Measurements from ENCODE around the gene SLC1A4. TPM values are rescaled to one million over a fixed set of nuclear protein-coding genes. Genes with fewer than 3 reads are reported as not detected.

The SLC1A4 gene
- total RNA-seq, 6 experiments from 2014 or later: 7.2 to 21.7 (median 12.4) TPM

DNA sequence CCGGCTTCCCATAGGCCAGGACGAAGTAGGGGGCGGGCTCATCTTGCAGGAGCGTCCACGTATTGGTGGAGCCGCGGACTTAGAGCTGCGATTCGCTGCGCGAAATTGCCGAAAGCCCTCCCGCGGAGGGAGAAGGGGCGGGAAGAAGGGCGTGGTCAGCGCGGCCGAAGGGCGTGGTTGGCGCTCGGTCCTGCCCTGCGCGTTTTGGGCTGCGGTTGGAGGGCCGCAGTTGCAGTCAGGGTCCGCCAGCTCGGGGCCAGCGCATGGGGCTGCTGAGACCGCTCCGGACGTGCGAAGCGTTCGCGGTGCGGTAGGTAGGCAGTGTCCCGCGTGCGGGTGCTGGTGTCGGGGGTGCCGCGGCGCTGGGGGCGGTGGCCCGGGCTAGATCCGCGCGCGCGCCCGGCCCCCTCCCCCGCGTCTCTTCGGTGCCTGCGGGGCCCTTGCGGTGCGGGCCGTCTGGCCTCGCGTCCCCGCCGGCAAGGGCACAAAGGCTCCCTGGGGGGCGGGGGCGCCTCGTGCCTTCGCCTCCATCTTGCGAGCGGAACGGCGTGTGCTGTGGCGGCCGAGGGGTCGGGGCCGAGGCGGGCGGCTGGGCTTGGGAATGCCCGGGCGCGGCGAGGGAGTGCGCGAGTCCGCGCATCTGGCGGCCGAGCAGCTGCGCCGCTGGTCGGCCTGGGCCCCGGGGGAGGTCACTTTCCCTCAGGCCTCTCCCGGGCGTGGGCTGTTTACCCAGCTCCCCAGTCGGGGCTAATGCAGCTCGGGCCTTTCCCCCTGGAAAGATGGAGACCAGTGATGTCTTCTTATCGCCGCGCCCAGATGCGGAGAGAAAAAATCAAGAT lies 67.2 kb downstream of the SLC1A4 start, which contains the start of gene CEP68:
CEP68 (plus strand) TSS at position 202 of the 839 bp plus-strand sequence. CDS start 13,029 bp downstream, outside the sequence.
- no peaks in the 10 kb centered on the region for H3K9me3 ChIP-seq
- H3K4me1 ChIP-seq: peaks cover 0 to 14% (median 4%) of the 10 kb centered on the region in 4 donors
- DNase-seq (peak; percentile 98), ATAC-seq (peak; percentile 95 to 99 (median 98))
- H3K27ac ChIP-seq: peak within 1 kb of the TSS; percentile 34 to 78 (median 73)
- peak; percentile 86 for TF ChIP-seq POLR2A (IDR thresholded peaks at IDR 0.05)
- no peak for TF ChIP-seq CTCF (IDR thresholded peaks at IDR 0.05)
- H3K27me3 ChIP-seq: no peaks in the 10 kb centered on the region
- H3K4me3 ChIP-seq: peak within 1 kb of the TSS; percentile 74 to 88 (median 78)
- H3K36me3 ChIP-seq: no peaks in the 10 kb centered on the region
- intact Hi-C loops (cut with DNase I): no loop called here
- 0% methylated on average over 8 of the region's 99 CpGs for WGBS (ENCODE audit: insufficient coverage, low coverage, low lambda C conversion rate, missing lambda C conversion rate)

- 10% methylated on average over 5 of the region's 5 CpGs for WGBS (ENCODE audit: insufficient coverage, low coverage, low lambda C conversion rate, missing lambda C conversion rate)
- H3K9me3 ChIP-seq: no peaks in the 10 kb centered on the region
- H3K27me3 ChIP-seq: no peaks in the 10 kb centered on the region
- peak overlapping the region; percentile 74 to 88 (median 78) for H3K4me3 ChIP-seq
- H3K36me3 ChIP-seq: no peaks in the 10 kb centered on the region
- peak overlapping the region in 2 of 3 donors; percentile 73 to 78 for H3K27ac ChIP-seq
- no peak for DNase-seq
- H3K4me1 ChIP-seq: peaks cover 0 to 14% (median 4%) of the 10 kb centered on the region in 4 donors
- ATAC-seq: no peak
- intact Hi-C loops (cut with DNase I): no loop called here
- no peak for TF ChIP-seq POLR2A (IDR thresholded peaks at IDR 0.05)
- no peak for TF ChIP-seq CTCF (IDR thresholded peaks at IDR 0.05)
Observed at GRCh38 chr2:65057054-65057375, 67.8 kb downstream of the SLC1A4 start.

GRCh38 chr2:65057391-65058052 lies 68.3 kb downstream of the SLC1A4 start:
- DNase-seq (no peak), ATAC-seq (peak in 1 of 4 donors; percentile 2)
- no peaks in the 10 kb centered on the region for H3K9me3 ChIP-seq
- no peaks in the 10 kb centered on the region for H3K27me3 ChIP-seq
- peak overlapping the region in 2 of 3 donors; percentile 78 to 88 for H3K4me3 ChIP-seq
- H3K27ac ChIP-seq: peak overlapping the region in 1 of 3 donors; percentile 78
- H3K36me3 ChIP-seq: no peaks in the 10 kb centered on the region
- TF ChIP-seq CTCF (IDR thresholded peaks at IDR 0.05) (no peak), POLR2A (IDR thresholded peaks at IDR 0.05) (no peak)
- intact Hi-C loops (cut with DNase I): no loop called here
- 52% methylated on average over 6 of the region's 6 CpGs for WGBS (ENCODE audit: insufficient coverage, low coverage, low lambda C conversion rate, missing lambda C conversion rate)
- H3K4me1 ChIP-seq: peaks cover 0 to 14% (median 4%) of the 10 kb centered on the region in 4 donors

DNA sequence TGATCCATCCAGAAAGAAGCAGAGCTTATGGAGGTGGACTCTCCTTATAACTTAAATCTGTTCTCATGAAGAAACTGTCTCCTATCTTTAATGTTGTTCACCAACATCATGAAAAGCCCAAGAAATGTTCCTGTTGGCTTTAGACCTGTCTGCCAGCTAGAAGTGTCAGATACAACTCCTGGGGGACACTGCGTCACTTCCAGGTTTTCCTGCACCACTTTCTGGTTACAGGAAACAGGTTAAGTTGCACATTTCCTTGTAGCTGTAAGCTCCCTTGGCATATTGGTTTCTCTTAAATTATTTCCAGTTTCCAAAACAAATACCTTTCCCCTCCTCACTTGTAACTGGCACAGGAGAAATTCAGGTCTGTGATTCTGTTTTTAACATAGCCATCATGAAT lies 69.9 kb downstream of the SLC1A4 start:
- no peak for DNase-seq
- intact Hi-C loops (cut with DNase I): no loop called here
- Histone ChIP-seq H3K27ac (no peak overlapping the region), H3K36me3 (no peaks in the 10 kb centered on the region), H3K9me3 (no peaks in the 10 kb centered on the region), H3K4me1 (peaks cover 0 to 14% (median 4%) of the 10 kb centered on the region in 4 donors), H3K27me3 (no peaks in the 10 kb centered on the region), H3K4me3 (no peak overlapping the region)
- TF ChIP-seq POLR2A (IDR thresholded peaks at IDR 0.05) (no peak), CTCF (IDR thresholded peaks at IDR 0.05) (no peak)
- 80% methylated on average over 1 of the region's 1 CpG for WGBS (ENCODE audit: insufficient coverage, low coverage, low lambda C conversion rate, missing lambda C conversion rate)
- ATAC-seq: no peak
